K562 treated with DMSO at 1 percent for 4 hours (cell line): ENCODE data around the gene IGSF9B. TPM values are rescaled to one million over a fixed set of nuclear protein-coding genes. Genes with fewer than 3 reads are reported as not detected.

Source experiments
- total RNA-seq: library from RNA; unstranded; fragments of 300-600 nt; gene quantifications from 2 replicates; pipeline ENCODE4 v1.2.3, GENCODE V29; 2022; ENCODE audit not compliant: insufficient read depth

IGSF9B gene
- total RNA-seq, result not detected in 2 replicates

GRCh38 chr11:133956650-133957633, at the start of gene IGSF9B:
TSS of gene IGSF9B (minus strand) at chr11:133956968. CDS start at chr11:133956754, 214 bp downstream.

Other genes starting within 250 kb of the IGSF9B start
- gene SPATA19, start 111.5 kb downstream of the IGSF9B start, total RNA-seq, result not detected in 2 replicates
- gene JAM3, start 112.1 kb upstream of the IGSF9B start, total RNA-seq, result 0.28 and 0.50 TPM in 2 replicates